NCI-H146 treated with DMSO at 0.1 percent for 48 hours (cell line): ENCODE results near the gene HSF2BP.
"Not testable (repeated sequence)": the region's sequence is repeated elsewhere in the genome, so short reads cannot be mapped to it uniquely, and the experiment has no call there.

Source experiments
- DNase-seq: peaks from one replicate; lab custom pipeline; 2025; ENCODE audit not compliant: unreplicated experiment; lab: John Stamatoyannopoulos, UW

Gene HSF2BP

DNA sequence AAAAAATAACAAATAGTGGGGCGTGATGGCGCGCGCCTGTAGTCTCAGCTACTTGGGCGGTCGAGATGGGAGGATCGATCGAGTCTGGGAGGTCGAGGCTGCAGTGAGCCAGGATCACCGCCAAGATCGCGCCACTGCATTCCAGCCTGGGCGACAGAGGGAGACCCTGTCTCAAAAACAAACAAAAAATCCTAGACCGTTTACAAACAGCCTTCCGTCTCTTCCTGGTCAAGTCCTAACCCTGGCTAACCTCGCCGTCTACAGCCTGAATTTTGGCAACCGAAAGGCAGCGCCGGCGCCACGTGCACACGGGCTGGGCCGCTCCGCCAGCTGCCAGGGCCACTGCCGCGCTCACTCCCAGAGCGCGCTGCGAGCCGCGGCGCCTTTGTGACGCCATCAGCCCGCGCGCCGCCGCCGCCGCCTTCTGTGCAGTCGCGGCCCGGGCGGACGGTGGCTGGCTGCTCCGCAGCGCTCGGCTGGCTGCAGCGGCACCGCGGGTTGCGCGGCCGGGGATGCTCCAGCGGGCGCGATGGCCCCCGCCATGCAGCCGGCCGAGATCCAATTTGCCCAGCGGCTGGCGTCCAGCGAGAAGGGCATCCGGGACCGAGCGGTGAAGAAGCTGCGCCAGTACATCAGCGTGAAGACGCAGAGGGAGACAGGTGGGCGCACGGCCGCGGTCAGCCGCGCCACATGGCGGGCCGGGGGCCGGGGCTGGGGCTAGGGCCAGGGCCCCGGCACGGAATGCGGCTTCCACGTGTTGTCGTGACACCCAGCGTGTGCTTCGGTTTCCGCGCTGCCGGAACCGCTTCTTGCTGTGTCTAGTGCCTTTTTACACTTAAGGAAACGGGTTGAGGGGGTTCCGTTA is at the start of gene HSF2BP, which contains the start of gene RRP1B:
TSS of gene HSF2BP (minus strand) at position 353 of the 865 bp plus-strand sequence. CDS start 1,392 bp downstream, outside the sequence.
TSS of gene RRP1B (plus strand) at position 425 of the 865 bp plus-strand sequence. CDS start at position 530, 105 bp downstream.
- peak; percentile 56 for DNase-seq

DNA sequence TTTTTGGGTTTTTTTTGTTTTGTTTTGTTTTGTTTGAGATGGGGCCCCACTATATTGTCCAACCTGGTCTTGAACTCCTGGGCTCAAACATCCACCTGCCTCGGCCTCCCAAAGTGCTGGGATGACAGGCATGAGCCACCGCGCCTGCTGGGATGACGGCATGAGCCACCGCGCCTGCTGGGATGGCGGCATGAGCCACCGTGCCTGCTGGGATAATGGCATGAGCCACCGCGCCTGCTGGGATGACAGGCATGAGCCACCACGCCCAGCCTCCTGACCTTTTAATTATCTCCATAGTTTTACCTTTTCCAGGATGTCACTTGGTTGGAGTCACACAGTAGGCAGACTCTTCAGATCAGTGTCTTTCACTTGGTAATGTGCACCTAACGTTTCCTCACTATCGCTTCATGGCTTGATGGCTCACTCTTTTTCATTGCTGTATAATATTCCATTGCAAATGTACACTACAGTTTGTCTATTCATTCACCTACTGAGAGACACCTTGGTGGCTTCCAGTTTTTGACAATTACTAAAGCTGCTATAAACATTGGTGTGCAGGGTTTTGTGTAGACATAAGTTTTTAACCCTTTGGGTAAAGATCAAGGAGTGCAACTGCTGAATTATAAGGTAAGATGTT is 49.6 kb upstream of the HSF2BP start:
- no peak for DNase-seq

DNA sequence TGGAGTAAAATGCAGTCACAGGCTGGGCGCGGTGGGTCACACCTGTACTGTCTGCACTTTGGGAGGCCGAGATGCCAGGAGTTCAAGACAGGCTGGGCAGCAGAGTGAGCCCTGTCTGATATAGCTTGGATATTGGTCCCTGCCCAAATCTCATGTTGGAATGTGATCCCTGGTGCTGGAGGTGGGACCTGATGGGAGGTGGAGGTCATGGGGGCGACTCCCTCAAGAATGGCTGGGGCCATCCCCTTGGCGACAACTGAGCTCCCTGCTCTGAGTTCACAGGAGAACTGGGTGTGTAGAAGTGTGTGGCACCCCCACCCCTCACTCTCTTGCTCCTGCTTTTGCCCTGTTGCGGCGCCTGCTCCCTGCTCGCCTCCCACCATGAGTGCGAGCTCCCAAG is 48.2 kb upstream of the HSF2BP start:
- no peak for DNase-seq

DNA sequence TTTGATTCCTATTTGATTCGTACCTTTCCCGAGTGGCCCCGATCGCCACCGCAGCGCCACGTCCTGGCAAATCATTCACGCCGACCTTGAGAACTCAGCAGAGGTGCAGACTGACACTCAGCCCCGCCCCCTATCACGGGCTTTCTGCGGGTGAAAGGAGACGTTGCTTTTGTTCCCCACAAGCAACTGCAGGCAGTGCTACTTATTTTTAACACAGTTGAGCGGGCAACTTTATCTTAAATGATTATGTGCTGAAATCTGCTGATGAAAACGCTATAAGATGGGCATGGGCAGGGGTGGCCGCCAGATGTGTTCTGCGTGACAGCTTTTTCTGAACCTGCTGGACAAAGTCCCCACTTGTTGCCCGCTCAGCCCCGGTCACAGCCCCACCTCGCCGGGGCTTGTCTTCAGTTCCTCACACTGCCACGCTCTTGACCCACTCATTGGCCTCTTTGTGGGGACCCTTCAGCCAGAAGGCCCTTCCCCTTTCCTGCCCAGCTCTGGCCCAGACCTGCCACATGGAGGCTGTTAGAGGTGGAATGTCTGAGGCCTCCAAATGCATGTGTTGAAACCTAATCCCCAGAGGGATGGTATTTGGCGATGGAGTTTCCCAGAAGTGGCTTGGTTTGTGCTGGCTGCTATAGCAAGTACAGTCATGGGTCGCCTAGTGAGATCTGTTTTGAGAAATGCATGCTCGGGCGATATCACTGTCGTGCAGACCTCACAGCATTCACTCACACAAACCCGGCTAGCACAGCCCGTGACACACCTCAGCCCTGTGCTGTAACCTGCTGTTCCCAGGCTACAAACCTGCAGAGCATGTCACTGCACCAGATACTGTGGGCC is 44.0 kb upstream of the HSF2BP start:
- no peak for DNase-seq

DNA sequence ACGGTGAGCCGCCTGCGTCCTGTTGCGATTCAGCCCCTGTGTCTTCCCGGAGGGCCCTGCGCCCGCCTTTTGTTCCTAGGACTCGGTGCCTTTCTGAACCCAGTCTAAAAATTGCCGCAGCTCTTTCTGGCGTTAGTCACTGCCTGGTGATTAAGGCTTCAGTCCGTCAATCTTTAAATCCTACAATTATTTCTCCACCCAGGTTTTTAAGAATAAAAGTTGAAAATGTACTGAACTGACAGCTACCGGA is 43.4 kb upstream of the HSF2BP start:
- no peak for DNase-seq

DNA sequence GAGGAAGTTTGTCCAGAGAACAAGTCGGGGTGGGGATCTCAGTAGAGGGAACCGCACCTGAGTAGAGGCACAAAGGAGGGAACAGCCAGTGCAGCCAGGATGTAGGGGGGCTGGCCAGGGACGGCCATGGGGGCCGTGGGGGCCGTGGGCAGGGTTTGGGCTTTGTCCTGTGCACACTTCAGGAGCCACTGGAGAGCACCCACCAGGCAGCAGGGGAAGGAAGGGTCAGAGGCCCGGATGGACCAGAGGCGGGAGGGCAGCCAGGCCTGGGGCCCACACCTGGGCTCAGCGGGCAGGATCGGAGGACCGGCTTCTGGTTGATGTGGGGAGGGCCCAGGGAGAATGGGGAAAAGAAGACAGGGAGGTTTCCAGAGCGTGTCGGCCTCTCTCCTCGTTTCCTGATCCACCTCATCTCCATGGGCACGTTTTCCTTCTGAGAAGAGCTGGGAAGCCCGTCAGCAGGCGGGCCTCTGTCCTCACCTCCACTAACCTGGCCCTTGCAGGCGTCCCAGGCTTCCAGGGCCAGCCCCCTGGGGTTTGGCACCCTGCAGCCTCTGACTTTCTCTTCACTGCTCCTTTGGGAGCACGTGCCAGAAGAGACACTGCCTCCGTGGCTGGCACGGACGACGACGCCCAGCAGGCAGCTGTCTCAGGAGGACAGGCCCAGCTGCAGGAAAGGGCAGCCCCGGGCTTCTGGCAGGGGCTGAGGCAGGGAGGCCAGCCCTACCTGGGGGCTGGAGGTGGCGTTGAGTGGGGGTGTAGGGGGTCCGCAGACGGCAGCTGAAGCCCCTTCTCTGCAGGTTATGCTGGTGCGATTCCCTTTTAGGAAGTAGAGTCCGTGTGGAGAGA is 42.9 kb upstream of the HSF2BP start:
- no peak for DNase-seq

DNA sequence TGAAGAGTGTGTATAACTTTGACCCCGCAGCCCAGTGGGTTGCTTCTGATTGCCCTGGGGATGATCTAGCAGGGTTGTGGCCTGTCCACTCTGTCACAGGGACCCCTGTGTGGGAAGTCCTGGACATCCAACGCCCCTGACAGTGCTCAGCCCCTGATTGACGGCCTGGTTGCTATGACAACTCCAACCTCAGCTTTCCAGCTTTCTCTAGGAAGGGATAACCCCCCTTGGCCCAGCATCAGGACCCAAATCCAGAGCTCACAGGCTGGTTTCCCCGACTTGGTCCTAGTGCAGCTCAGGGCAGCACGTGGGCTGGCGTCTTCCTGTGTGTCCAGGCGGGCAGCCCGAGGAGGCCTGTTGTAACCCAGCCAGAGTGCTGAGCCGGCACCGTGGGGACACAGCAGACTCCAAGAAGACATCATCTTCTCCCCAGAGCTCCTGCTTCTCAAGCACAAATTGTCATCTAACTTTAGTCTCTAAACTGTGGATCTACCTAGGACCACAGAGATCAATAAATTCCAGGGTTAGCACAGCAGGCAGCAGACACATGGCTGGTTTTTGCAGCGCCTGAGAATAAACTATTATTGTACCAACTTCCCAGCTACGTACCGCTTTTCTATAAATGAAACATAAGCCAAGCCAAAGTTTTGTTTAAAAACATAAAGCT is 40.8 kb upstream of the HSF2BP start:
- no peak for DNase-seq

DNA sequence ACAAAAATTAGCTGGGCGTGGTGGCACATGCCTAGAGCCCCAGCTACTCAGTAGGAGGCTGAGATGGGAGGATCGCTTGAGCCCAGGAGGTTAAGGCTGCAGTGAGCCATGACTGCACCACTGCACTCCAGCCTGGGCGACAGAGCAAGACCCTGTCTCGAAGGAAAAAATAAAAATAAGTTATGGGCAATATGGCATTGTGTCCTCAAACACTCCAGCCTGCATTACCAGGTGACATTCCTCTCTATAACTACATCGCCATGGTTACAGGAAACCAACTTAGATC is 40.1 kb upstream of the HSF2BP start:
- not testable (repeated sequence) for DNase-seq

DNA sequence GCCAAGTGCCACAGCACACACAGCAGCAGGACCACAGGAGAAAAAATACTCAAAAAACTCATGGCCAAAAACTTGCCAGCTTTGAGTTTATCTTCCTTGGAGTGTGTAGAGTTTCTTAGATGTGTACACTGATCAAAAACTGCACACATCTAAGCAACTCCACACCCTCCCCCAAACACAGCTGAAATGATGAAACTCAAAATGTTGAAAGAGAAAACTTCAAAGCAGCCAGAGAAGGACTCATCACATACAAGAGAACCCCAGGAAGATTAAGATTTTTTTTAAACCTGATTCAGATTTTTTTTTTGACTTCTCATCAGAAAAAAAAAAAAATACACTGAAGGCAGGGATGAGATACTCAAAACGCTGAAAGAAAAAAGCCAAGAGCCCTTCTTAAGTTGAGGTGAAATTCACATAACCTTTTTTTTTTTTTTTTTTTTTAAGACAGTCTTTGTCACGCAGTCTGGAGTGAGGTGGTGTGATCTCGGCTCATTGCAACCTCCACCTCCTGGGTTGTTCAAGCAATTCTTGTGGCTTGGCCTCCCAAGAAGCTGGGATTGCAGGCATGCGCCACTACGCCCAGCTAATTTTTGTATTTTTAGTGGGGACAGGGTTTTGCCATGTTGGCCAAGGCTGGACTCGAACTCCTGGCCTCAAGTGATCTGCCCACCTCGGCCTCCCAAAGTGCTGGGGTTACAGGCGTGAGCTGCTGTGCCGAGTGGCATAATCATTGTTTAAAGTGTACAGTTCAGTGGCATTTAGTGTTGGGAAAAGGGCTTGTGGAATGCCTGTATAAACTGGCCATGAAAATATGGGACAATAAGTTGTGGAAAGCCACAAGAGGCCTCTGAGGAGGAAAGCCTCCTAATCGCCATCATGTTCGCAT is 38.7 kb upstream of the HSF2BP start:
- DNase-seq = no peak

DNA sequence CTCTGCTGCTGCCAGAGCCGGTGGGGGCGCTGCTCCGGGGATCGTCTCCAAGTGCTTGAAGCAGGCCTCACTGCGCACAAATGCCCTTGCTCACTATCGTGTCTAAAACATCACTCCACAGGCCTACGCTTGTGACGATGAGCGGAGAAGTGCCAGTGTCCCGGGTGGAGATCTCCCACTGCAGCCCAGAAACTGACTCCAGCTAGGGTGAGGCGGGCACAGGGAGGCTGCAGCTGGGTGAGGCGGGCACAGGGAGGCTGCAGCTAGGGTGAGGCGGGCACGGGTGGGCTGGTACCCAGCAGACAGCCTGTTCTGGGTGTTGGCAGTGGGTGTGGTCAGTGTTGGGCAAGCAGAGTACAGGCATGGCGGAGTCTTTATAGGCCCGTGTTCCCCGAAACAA is 36.9 kb upstream of the HSF2BP start:
- DNase-seq = no peak

DNA sequence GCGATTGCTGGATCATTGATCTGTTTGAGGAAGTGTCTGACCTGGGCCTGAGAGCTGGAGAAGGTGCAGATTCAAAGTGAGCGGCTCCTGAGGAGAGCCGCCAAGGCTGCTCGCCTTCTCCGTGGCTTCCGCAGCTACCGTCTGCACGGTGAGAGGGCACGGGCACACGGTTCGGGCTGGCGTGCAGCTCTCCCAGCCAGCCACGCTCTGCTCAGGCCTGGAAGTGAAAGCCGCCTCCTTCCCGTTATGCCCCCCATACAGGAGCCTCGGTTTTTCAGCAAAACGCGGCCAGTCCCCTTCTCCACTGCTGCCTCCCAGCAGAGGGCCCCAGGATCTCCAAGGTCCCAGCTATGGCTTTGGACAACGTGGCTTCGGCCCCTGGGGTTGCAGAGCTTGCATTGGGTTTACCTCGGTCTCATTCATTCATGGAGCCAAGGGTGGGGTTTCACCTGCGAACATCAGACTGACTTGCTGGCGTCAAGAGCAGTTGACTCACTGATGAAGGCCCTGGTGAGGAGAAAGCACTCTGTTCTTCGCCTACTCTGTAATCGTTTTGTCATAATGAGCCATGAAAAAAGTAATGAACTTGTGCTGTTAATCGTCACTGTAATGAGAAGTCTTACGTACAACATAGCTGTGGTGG is 35.3 kb upstream of the HSF2BP start:
- DNase-seq = no peak

DNA sequence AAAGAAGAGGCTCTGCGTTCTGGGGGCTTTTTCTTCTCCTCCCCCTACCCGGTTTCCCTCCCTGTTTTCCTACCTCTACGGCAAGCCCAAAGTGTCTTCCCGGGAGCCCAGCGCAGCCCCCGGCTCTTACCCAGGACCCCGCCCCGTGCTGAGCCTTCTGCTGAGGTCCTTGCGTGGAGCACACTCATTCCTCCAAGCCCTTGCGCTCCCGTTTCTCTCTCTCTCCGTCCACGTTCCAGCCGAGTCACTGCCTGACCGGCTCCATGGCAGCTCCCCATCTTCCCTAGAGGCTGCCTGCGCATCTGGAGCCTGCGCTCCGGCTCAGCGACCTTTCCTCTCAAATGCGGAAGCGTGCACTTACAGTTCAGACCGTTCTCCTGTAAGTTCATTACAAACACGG is 34.7 kb upstream of the HSF2BP start:
- DNase-seq = no peak

DNA sequence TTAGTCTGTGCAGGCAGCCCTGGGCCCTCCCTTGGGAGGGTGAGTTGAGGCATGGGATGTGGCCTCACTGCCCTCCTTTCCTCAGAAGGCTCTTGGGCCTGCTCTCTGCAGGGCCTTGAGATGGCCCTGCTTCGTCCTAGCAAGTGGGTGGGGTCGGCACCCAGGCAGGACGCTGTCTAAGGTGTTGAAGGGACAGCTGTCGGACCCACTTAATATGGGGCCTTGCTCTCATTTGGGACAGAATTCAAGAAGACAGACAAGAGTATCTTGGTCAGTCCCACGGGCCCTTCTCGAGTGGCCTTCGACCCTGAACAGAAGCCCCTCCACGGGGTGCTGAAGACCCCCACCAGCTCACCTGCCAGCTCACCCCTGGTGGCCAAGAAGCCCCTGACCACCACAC is 33.7 kb upstream of the HSF2BP start:
- no peak for DNase-seq

DNA sequence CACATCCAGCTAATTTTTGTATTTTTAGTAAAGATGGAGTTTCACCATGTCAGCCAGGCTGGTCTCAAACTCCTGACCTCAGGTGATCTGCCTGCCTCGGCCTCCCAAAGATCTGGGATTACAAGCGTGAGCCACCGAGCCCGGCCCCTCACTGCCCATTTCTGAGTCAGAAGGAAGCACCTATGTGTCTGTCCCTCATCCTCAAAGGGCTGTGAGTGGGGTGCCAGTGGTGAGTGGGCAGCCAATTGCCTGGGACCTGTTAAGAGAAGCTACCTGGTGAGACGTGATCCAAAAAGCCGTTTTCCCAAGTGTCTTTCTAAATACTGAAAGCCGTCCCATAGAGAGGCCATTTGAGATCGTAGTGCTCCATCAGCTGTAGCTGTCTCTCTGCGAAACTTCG is 32.5 kb upstream of the HSF2BP start:
- no peak for DNase-seq

DNA sequence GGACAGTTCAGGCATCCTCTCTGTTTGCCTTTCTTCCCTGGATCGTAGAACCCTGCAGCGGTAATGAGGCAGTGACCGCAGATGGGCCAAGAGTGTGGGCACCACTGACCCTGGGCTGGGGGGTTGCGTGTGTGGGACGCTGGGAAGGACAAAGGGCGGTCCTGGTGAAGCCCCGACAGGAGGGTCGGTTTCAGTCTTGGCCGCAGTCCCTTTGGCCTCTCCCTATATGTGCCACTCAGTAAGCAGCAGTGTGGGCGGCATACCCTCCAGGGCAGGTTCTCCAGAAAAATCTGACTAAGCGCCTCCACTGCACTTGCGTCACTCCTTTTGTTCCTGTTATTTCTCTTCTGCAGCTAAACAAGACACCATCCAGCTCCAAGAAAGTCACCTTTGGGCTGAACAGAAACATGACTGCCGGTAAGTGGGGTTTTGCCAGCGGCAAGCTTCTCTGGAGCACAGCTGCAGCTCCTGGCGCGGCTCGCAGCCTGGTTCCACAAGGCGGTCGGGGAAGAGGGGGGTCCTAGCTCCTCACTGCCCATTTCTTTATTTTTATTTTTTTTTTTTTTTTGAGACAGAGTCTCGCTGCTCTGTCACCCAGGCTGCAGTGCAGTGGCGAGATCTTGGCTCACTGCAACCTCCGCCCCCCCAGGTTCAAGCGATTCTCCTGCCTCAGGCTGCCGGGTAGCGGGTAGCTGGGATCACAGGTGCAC is 32.0 kb upstream of the HSF2BP start:
- no peak for DNase-seq

DNA sequence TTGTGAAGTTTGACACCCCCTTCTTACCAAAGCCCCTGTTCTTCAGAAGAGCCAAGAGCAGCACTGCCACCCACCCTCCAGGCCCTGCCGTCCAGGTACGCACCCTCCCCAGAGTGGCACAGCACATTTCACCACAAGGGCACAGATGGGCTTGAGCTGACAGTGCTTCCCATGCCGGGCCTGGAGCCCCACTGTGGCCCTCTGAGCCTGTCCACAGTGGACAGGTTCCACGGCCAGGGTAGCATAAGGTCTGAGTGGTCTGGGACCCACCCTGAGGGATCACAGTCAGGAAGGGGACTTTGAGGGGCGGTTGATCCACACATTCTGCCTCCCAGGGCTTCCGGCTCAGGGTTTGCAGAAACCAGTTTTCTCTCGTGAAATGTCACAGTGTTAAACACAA is 31.1 kb upstream of the HSF2BP start:
- DNase-seq = no peak

DNA sequence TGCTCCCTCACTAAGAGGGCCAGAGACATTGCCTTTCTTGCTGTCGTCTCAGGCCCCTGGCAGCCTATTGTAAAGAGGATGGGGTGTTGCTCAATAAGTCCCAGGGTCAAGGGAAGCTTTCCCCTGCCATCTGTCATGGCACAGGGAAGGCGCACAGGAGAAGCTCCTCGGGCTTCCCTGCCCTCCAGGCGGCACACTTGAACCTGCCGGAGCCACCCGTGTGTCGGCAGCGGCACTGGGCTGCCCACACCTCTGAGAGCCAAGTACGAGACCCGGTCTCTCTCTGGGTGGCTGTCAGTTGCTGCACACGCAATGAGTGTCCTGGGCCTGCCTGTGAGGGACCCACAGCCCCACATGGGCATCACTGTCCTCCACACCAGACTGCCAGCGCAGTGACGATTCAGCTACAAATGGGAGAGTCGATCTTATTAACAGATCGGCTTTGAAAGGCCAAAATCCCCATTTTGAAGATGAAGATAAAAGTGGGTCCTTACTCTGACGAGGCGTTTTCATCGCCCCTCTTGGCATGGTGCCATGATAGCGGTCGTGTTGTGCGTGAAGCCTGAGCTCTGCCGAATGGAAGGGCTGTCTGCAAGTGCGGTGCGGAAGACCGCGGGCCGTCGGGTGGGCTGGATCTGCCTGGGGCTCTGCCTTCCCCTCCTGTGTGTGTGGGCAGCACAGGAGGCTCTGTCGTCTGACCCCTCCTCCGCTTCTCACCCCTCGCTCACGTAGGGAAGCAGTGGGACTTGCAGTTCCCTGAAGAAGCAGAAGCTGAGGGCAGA is 30.5 kb upstream of the HSF2BP start:
- no peak for DNase-seq

DNA sequence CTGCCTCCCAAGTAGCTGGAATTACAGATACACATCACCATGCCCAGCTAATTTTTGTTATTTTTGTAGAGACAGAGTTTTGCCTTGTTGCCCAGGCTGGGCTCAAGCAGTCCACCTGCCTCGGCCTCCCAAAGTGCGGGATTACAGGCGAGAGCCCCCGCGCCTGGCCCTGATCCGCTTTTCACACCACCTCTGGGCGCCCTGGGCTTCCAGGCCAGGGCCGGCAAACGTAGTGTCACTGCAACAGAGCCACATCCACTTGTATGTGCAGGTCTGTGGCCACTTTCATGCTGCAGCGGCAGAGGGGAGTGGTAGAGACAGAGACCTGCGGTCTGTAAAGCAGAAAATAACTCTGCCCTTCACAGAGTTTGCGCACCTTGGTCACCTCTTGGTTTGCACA is 29.6 kb upstream of the HSF2BP start:
- no peak for DNase-seq
